ENCODE data around the gene TMEM82. TPM values are rescaled to one million over a fixed set of nuclear protein-coding genes. Genes with fewer than 3 reads are reported as not detected.

TMEM82 gene
- polyA plus RNA-seq, 4 donors = 3.1 to 4.9 (median 4.4) TPM

- no peak for DNase-seq (ENCODE audit: low read depth in 4 of 4, low spot score in 2 of 4)
Measured at GRCh38 chr1:15734901-15735300, 7.4 kb upstream of the TMEM82 start.

GRCh38 chr1:15735304-15736037, 6.8 kb upstream of the TMEM82 start:
- no peak for DNase-seq (ENCODE audit: low read depth in 4 of 4, low spot score in 2 of 4)

DNA sequence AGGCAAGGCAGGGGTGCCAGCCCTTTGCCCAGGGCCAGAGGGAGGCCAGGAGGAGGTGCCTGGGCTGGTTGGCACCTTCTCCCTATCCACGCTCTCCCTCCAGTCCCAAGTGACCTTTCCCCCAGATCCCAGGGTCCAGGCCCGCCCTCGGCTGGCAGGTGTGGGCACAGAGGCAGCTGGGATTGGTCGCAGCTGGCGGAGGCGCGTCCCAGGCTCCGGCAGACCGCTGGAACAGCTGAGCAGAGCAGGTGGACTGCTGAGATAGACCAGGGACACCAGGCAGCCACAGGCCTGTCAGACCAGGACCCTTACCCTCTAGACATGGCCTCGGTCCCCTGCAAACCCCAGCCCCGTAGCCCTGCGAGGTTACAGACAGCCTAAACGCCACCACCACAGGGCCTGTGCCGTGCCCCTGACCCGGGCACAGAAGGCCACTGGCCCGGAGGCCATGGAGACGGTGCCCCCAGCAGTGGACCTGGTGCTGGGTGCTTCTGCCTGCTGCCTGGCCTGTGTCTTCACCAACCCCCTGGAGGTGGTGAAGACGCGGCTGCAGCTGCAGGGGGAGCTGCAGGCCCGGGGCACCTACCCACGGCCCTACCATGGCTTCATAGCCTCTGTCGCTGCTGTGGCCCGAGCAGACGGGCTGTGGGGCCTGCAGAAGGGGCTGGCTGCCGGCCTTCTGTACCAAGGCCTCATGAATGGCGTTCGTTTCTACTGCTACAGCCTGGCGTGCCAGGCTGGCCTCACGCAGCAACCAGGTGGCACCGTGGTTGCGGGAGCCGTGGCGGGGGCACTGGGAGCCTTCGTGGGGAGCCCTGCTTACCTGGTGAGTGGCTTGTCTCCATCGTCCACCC, 6.0 kb upstream of the TMEM82 start, which contains the start of gene SLC25A34:
TSS of gene SLC25A34 (plus strand) at position 221 of the 854 bp plus-strand sequence. CDS start at position 449, 228 bp downstream.
- DNase-seq (ENCODE audit: low read depth in 4 of 4, low spot score in 2 of 4) = no peak

GRCh38 chr1:15736892-15737261, 5.4 kb upstream of the TMEM82 start:
- no peak for DNase-seq (ENCODE audit: low read depth in 4 of 4, low spot score in 2 of 4)

GRCh38 chr1:15737324-15738319, 4.7 kb upstream of the TMEM82 start:
- DNase-seq (ENCODE audit: low read depth in 4 of 4, low spot score in 2 of 4) = no peak

DNA sequence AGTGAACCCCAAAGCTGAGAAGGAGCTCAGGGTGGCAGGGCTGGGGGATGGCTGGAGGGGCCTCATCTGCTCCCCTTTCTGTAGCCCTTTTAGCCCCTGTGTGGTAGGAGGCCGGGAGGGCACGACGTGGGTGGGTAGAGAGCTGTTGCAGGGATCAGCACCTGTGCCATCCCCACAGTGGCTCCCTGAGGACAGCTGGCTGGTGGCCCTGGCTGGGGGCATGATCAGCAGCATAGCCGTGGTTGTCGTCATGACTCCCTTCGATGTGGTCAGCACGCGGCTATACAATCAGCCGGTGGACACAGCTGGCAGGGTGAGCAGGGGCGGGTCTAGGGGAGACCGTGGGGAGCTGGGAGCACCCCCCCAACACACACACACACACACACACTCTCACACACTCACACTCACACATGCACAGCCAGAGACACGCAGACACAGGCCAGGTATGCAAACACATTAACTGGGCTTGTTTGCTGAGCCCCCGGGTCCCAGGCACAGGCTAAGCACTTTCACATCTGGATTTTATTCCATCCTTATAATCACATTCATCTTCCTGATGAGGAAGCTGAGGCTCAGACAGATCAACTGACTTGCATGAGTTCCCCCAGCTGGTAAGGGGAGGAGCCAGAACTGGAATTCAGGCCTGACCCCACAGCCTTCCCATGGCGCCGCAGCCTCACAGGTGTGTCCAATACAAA, 3.7 kb upstream of the TMEM82 start:
- DNase-seq (ENCODE audit: low read depth in 4 of 4, low spot score in 2 of 4) = no peak

DNA sequence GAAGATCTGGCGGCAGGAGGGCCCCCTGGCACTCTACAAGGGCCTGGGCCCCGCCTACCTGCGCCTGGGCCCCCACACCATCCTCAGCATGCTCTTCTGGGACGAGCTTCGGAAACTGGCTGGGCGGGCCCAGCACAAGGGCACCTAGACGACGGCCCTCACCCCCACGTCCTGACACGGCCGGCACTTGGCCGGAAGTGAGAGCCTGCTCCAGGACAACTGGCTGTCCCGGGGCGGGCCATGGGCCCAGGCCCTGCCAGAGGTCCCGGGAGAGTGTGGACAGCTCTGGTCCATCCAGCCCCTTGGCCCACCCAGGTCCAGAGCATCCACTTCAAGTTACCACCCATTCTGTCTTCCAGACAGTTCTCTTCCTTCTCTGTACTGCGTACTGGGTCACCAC, 3.0 kb upstream of the TMEM82 start:
- DNase-seq (ENCODE audit: low read depth in 4 of 4, low spot score in 2 of 4) = no peak

DNA sequence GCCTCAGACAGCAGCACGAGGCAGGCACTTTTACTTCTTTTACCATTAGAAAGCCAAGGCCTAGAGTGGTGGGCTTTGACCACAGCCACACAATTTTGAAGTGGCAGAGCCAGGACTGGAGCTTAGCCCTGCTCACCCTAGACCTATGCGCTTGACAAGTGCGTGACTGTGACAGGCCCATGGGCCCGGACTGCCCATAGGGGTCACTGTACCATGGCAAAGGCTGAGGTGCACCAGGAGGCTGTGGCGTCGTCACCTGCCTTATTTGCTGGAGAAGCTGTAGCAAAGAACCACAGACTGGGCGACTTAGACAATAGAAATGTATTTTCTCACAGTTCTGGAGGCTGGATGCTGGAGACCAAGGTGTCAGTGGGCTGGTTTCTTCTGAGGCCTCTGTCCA, 2.6 kb upstream of the TMEM82 start:
- no peak for DNase-seq (ENCODE audit: low read depth in 4 of 4, low spot score in 2 of 4)

DNA sequence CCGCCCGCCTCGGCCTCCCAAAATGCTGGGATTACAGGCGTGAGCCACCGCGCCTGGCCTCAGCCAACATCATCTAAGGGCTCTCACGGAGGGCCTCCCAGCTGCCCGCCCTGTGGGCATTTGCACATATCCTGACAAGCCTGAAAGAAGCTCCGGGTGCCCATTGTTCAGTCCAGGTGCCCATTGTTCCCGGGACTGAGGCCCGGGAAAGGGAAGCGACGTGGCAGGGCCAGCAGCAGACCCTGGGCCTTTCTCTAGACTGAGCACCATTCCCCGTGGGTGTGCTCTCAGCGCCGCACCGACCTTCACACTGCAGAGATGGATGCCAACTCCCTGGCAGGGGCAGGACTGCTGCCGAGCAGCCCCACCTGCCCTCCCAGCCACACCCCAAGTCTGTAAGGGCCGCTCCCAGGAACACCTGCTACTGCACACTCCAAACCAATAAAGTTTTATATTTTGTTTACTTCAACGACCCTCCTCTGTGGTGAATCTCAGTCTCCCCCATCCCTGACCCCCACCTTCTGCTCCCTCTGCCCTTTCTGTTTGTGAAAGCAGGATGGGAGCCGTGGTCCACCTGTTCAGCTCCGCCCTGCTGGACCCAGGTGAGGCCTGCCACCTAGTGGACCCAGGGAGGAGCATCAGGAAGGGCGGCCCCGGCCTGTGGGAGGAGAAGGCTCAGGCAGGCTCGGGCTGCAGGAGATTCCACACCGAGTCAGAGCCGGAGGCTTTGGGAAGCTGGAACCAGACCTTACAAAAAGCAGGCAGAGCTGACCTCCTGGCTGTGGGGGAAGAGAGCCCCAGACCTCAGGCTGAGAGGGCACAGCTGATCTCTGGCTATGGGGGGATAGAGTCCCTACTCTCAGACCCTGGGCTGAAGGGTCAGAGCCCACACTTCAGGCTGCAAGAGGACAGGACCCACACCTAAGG, 1.1 kb upstream of the TMEM82 start:
- DNase-seq (ENCODE audit: low read depth in 4 of 4, low spot score in 2 of 4) = peak in 1 of 4 donors; percentile 67

GRCh38 chr1:15744122-15744679, 1.9 kb downstream of the TMEM82 start:
- no peak for DNase-seq (ENCODE audit: low read depth in 4 of 4, low spot score in 2 of 4)

DNA sequence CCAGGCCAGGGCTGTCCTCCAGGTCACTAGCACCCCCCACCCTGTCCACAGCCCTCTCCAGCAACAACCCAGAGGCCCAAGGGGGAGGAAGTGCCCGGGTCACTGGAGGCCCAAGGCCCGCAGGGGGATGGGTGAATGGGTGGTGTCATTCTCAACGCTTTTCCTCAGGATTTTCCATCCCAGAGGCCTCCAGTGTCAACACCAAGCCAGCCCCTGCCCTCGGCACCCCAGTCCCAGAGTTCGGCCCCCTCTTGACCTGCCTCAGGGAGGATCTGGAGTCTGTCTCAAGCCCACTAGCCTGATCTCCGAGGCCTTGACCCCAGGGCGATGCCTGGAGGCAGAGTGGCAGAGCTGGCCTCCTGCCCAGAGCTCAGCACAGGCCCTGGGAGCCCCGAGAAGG, 5.1 kb downstream of the TMEM82 start:
- DNase-seq (ENCODE audit: low read depth in 4 of 4, low spot score in 2 of 4) = no peak

- no peak for DNase-seq (ENCODE audit: low read depth in 4 of 4, low spot score in 2 of 4)
Measured at GRCh38 chr1:15748264-15748663, 6.0 kb downstream of the TMEM82 start.

DNA sequence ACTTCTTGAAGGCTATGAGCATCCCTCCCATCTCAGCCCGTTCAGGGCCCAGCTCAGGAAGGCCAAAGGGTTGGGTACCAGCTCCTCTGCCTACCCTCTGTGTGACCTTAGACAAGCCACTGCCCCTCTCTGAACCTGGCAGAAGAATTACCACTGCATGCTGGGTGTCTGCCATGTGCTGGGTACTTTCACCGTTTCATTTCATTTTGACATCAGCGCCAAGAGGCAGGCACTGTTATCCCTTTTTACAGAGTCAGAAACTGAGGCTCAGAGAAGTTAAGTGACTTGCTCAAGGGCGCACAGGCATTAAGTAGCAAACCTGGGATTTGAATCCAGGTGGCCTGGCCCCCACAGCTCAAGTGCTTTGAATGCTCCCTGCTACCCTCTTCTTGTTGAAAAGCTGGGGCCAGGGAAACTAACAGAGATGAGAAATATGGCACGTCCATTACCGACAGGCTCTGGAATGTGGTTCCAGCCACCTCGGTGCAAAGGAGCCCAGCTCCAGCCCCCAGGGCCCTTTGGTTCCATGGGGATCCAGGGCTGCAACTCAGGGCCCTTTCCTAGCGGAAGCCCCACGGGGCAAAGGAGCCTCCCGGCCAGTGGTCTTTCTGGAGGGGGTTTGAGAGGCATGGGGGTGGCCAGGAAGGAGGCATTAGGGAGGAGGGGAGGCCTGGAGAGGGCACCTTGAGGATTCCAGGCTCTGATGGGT, 6.5 kb downstream of the TMEM82 start:
- no peak for DNase-seq (ENCODE audit: low read depth in 4 of 4, low spot score in 2 of 4)

DNA sequence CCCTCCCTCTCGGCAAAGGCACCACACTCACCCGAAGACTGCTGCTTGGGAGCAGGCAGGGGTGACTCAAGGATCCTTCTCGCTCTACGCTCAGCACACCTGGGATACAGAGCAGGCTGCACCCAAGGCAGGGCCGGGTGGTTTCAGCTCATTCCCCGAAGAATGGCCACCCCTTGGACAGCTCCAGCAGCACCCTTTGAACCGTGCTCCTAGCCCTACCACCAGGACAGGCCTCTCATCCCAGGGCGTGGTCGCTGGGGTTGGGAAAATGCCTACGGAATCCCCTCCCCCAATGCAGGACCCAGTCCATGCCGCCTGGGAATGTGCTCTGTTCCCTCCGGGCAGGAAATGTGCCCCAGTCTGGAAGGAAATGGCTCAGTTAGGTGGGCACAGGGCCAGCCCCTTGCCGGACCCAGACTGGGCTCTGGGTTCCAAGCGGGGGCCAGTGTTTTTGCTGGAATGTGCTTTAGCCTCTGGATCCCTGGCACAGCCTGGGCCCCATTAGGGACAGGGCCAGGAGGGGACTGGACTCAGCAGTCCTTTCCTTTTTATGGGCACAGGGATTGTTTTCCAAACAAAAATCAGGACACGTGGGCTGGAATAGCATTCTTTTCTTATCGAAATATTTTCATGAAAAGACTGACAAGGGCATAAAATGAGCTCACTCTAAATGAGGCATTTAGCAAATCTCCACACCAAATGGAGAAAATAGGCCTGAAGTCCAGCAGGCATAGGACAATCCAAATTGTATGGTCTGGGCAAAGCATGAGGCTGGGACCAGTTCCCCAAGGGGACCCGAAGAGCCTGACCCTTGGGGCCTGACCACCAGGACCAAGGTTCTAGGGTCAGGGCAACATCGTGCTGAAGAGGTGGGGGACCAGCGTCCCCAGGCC, 7.3 kb downstream of the TMEM82 start:
- DNase-seq (ENCODE audit: low read depth in 4 of 4, low spot score in 2 of 4) = no peak

DNA sequence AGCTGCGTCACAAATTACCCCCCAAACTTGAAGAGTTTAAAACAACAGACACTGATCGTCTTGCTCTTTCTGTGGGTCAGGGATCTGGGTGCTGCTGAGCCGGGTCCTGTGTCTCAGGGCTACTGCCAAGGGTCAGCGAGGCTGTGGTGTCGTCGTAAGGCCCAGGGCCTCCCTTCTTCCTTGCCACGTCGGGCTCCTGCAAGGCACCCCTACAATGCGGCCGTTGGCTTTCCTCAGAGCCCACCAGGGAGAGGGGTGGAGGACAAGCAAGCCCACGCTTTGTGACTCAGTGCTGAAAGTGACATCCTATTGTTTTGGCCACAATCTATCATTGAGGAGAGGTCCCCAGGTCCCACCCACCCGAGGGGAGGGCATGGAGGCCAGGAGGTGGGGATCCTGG, 8.6 kb downstream of the TMEM82 start:
- DNase-seq (ENCODE audit: low read depth in 4 of 4, low spot score in 2 of 4) = no peak

DNA sequence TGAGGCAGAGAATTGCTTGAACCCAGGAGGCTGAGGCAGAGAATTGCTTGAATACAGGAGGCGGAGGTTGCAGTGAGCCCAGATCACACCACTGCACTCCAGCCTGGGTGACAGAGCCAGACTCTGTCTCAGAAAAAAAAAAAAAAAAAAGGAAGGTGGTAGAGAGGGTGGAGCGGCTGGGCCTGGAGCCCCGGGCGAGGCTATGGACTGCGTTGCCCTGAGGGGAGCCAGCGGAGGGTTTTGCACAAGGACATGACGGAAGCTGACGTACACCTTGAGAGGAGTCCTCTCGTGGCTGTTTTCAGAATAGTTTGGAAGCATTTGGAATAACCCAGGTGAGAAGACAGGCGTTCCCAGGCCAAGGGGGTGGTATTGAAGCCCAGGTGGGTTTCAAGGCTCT, 9.4 kb downstream of the TMEM82 start:
- DNase-seq (ENCODE audit: low read depth in 4 of 4, low spot score in 2 of 4) = no peak

DNA sequence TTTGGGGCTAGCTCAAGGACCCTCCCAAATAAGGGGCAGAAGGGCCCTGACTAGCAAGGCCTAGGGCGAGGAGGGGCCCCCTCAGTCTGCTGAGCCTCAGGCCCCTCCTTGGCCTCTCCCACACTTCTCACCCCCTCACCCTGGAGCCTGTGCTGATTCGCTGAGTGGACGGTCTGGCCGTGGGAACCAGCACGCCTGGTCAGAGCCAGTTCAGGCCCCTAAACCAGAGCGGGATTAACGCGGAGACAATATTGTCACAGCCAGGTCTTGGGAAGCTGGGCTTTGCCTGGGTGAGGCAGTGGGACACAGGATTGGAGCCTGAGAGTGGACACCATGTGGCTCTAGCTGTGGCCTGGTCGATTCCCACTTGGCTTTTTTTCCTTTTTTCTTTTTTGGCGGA, 11.5 kb downstream of the TMEM82 start:
- DNase-seq (ENCODE audit: low read depth in 4 of 4, low spot score in 2 of 4) = no peak
